Hematopoietic multipotent progenitor cell treated with erythropoietin and hydrocortisone succinate and interleukin-3 and kit ligand, for 17 days (in vitro differentiated cells): Measurements from ENCODE around the gene CYP27A1.

Experiments
- DNase-seq: peaks from one replicate; pipeline ENCODE4 v3.0.0-alpha.2; 2015; ENCODE audit warnings: low spot score

CYP27A1 gene

DNA sequence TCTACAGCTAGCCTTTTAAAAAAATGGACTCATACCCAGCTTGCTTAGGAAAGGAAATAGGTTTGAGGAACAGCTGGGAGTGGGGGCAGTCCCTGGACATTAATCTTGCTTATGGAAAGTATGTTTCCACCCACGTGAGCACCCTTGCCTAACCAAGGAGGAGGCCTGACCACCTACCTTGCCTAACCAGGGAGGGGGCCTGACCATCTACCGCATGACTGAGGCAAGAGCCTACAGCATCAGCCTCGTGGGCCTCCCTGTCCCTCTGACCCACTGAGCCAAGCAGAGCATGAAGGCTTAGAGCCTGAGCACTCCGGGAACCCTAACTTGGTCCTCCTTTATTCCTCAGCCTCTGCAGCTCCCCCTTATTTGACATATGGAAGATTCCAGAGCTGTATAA, 29.4 kb downstream of the CYP27A1 start:
- no peak for DNase-seq

DNA sequence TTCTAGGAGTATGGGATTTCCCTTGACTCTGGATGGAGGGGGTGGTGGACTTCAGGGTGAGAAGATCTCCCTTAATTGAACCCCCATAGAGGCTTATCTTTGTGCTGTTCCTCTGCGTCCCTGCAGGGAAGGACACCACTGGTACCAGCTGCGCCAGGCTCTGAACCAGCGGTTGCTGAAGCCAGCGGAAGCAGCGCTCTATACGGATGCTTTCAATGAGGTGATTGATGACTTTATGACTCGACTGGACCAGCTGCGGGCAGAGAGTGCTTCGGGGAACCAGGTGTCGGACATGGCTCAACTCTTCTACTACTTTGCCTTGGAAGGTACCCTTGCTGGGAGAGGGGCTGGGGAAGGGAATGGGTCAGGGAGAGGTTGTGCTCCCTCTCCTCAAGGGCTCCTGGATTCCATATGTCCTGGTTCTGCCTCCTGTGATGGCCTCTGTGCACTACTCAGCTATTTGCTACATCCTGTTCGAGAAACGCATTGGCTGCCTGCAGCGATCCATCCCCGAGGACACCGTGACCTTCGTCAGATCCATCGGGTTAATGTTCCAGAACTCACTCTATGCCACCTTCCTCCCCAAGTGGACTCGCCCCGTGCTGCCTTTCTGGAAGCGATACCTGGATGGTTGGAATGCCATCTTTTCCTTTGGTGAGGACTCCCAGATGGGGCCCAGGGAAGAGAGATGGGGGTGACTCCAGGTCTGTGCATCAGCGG, 30.3 kb downstream of the CYP27A1 start:
- no peak for DNase-seq

DNA sequence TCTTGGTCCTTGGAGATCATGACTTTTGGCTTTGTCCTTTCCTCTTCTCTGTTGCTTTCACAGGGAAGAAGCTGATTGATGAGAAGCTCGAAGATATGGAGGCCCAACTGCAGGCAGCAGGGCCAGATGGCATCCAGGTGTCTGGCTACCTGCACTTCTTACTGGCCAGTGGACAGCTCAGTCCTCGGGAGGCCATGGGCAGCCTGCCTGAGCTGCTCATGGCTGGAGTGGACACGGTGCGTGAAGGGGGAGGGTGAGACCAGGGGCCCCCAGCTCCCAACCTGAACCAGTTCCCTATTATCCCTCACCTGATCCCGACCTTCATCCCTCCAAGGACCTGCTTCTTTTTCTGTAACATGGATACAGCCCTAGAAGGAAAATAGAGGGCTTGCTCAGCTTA, 30.9 kb downstream of the CYP27A1 start:
- DNase-seq = no peak

DNA sequence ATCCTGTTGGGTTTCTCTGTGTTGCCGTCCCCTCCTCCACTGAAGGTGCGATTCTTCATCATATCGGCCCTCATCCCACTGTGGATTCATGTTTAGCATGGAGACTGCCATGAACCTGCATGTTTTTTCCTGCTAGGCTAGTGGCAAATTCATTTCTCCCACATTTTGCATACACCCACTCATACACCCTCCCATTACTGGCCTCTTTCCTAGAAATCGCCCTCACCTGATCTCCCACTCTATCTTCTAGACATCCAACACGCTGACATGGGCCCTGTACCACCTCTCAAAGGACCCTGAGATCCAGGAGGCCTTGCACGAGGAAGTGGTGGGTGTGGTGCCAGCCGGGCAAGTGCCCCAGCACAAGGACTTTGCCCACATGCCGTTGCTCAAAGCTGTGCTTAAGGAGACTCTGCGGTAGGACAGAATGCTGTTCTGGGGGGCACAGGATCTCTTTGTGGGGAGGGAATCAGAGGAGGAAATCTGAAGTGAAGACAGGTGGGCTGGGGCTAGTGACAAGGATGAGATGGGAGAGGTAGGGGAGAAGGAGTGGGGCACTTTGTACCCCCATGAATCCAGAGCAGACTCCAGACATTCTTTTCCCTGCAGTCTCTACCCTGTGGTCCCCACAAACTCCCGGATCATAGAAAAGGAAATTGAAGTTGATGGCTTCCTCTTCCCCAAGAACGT, 32.0 kb downstream of the CYP27A1 start:
- DNase-seq = no peak

DNA sequence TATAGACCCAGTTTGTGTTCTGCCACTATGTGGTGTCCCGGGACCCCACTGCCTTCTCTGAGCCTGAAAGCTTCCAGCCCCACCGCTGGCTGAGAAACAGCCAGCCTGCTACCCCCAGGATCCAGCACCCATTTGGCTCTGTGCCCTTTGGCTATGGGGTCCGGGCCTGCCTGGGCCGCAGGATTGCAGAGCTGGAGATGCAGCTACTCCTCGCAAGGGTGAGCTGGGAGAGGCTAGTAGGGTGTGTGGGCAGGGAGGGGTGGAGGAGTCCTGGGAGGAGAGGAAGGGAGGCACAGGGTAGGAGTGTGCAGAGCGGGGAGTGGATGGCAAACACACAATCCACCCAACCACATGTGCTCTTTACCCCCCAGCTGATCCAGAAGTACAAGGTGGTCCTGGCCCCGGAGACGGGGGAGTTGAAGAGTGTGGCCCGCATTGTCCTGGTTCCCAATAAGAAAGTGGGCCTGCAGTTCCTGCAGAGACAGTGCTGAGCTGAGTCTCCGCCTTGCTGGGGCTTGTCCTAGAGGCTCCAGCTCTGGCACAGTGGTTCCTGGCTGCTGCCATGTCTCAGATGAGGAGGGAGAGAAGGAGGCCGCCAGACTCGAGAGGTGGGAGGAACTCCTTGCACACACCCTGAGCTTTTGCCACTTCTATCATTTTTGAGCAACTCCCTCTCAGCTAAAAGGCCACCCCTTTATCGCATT, 32.7 kb downstream of the CYP27A1 start:
- DNase-seq = no peak

DNA sequence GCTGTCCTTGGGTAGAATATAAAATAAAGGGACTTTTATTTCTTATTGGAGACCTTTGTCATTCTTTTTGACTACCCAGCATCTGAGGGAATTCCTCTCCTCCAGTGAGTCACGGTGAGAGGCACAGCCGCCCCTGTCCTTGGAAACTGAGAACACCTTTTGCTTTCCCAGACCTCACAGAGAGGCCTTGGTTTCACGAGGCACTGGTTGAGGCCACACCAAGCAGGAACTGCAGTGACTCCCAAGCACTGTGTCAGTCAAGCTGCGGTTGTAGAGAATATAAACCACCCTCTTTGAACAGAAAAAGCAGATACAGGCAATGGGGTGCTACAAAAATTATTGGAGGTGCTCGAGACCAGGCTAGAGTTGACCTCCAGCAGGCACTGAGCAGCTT, 33.3 kb downstream of the CYP27A1 start:
- DNase-seq = no peak

DNA sequence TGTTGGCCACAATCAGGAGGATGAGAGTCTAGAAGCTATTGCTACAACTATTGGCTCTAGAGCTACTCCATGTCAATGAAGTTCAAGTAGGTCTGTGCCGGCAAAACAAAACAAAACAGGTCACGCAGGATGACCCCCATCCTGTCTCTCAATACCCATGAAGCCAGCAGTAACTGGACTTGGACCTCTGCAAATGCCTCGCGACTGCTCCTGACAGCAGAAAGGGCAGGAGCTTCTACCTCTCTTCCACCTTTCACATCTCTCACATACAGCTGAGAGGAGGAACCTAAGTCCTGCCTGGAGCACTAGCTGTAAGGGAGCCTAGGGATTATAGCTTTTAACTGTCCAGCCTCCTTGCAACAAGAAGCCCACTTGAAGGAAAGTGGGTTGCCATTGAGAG, 33.7 kb downstream of the CYP27A1 start:
- no peak for DNase-seq

DNA sequence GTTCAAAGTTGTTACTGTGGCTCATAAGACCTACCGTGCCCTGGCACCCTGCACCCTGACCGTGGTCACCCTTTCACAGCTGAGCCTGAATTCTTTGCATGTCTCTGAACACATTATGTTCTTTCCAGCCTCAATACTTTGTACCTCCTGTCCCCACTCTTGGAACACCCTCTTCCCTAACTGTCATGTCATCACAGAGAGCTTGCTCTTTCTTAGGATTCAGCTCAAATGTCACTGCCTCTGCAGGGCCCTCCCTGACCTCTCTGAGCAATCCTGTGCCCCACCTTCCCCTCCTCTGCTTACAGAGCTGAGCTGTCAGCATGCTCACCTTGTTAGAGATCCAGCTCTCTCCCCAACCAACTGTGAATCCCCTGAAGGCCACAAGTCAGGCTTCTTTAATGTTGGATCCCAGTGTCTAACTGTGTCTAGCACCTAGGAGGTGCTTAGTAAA, 34.6 kb downstream of the CYP27A1 start:
- no peak for DNase-seq

DNA sequence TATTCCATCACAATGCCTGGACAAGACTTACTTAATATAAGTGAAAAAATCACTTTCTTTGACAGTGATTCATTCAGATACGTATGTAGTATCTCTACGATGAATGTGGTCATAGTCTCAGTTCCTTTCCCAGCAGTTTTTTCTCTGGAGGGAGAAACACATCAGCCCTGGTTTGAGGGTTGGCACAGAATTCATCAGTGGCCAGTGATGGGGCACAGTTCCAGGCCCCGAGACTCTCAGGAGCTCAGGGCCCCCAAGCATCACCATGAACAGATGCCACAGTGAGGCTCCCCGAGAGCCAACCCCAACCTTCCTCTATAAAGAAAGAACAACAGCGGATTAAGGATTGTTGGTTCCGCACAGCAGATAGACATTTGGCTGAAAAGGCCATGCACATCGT, 37.1 kb downstream of the CYP27A1 start:
- no peak for DNase-seq

DNA sequence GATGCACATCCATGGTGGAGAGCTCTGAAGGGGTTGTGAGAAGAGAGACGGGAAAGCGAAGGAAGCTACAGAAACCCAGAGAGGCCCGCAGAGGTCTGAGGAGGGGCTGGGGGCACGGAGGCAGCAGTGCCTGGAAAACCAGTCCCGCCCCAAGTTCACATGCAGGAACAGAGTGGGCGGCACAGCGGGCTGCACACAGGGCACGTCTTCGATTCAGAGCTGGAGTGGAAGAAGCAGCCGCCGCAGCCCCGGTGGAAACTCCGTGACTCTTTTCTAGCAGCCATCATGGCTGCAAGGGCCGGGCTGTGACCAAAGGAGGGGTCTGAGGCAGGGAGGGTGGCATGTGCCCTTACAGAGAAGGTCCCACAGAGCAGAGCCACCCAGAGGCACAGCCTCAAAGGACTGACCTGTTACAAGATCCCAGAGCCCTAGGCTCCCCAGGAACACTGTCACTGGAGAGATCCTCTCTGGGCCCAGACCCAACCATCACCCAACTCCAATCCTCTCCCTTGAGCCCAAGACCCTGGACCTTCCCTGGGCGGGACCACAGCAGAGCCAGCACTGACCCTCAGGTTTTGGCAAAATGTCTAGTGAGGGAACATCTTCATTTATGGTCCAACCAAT, 38.9 kb downstream of the CYP27A1 start:
- no peak for DNase-seq

DNA sequence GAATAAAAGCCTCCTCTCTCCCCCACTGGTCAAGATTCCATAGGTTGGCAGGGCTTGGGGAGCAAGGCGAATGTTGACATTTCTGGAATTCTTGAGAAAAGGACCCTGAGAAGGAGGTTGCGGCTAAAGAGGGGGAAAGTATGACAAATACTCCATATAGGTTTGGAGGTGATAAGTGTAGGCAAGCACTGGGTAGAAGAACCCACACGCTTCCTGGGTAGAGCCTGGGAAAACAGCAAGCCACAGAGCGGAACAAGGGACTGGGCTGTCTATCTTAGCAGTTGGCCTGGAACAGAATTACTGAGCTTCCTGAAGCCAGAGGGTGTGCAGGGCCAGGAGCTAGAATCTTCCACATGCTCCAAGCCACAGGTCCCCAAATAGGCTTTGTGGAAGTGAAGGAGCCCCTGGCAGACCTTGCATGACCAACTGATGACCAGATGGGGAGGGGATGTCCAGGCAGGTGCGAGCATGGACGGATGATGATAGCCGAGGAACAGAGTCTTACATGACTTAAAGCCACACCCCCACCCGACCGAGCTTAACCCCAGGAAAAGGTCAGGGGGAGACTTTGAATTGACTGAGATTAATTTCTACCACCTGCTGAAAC, 39.8 kb downstream of the CYP27A1 start:
- DNase-seq = no peak

DNA sequence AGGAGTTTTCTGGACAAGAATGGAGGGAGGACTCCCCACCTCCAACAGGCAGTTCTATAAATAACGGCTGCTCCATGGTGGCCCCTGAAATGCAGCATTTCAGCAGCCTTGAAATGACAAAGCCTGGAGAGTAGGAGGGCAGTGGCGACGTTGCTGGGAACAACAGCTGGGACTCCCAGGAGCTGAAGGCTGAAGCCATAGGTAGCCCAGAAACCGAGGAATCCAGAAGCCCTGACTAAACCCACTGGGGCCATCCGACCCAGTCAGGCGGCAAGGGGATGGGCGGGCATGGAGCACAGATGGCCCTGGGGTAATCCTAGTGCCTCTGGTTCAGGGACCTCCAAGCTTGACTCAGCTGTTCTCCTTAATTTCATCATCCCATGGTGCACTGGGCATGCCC, 40.7 kb downstream of the CYP27A1 start:
- no peak for DNase-seq

DNA sequence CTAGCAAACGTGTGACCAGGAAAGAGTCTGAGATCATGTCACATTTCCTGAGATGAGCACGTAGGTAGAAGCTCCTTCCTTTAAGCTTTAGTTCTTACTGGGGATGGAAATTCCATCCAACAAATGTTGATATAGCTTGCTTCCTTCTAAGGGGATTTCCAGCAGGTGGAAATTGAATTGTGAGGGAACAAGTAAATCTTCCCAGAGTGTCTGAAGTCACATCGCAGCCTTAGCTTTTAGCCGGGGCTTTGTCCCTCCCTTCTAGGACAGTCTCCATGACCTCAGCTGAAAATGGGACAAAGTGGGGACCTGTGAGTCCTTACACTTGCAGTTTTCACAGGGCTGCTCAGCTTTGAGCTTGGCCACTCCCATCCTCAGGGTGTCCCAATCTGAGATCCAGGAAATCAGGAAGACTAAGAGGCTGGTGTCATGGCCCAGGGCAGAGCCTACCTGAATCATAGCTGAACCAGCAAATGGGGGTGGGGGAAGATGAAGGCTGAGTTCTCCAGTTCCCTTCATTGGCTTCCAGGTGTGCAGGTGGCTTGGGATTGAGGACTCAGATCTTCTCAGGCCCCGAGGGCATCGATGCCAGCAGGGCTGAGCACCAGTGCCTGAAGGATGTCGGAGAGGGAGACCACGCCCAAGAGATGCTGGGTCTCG, 41.4 kb downstream of the CYP27A1 start:
- no peak for DNase-seq

DNA sequence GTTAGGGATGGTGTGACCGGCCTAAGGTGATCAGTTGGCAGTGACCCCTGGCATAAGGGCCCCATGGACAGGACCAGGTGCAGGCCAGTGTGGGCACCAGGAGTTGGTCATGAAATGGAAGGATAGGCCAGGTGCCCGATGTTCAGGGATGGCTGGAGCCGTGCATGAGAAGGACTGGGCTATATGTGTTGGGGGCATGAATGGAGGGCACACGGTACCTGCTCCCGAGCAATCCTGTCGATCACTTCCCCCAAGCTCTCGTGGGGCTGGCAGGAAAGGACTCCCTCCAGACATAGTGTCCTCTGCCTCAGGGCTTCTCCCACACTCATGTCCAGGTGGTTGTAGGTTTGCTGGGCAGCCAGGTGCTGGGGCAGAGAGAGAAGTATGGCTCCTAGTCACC, 42.1 kb downstream of the CYP27A1 start:
- no peak for DNase-seq

DNA sequence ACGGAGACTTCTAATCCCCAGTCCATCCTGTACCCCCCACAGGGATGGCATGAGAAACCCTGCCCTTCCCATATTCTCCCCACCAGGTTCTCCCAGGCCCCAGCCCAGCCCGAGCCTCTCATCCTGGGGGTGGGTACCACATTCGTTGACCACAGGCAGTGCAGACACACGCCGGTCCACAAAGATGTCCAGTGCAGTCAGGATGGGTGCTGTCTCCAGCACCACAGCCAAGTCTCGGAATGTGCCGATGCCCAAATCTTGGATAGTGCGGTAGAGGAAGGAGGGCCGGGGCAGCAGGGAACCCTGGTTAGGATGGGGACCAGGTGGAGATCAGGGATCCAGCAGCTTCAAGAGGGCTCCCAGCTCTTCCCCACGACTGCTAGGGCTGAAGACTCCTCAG, 44.8 kb downstream of the CYP27A1 start:
- no peak for DNase-seq

DNA sequence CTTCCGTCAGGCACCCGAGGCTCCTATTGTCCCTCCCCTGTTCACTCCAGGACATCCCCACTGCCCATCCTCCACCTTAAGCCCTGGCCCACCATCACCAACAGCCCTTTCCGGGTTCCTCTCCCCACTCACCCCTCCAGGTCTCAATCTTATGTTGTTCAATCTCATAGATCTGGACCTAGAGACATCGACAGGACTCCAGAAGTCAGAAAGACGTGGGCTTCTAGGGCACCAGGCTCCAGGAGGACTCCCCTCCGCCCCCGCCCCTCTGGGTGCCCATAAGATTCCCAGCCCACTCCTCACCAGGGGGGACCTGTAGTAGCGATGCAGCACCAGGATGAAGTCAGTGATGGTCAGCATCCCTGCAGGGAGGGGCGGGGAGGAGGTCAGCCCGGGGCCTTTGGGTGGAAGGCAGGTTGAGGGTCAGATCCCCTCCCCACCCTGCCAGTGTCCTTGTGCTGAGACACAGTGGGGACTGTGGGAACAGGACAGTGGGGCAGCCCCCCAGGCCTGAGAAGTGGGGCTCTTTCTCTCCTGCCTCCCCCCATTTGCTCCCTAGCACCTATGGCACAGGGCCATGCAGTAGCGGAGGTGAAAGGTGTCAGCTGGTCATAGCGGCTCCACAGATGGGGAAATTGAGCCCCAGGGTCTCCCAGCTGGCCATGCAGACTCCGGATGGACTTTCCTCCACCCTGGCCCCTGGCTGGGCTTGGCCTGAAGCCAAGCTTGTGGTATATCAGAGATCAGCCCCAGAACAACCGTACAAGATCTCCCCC, 45.9 kb downstream of the CYP27A1 start:
- DNase-seq = no peak

DNA sequence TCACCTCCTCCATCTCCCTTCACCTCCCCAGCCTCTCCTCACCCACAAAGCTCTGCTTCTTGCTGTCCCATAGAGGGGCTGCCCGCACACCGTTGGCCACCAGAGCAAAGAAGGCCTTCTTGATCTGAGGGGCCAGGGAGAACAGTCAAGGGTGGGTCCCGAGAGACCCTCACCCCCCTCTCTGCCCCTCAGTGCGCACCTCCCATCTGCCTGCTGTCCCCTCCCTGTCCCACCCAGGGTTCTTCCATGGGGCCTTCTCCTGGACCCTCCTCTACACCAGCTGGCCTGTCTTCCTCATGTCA, 46.5 kb downstream of the CYP27A1 start:
- no peak for DNase-seq

DNA sequence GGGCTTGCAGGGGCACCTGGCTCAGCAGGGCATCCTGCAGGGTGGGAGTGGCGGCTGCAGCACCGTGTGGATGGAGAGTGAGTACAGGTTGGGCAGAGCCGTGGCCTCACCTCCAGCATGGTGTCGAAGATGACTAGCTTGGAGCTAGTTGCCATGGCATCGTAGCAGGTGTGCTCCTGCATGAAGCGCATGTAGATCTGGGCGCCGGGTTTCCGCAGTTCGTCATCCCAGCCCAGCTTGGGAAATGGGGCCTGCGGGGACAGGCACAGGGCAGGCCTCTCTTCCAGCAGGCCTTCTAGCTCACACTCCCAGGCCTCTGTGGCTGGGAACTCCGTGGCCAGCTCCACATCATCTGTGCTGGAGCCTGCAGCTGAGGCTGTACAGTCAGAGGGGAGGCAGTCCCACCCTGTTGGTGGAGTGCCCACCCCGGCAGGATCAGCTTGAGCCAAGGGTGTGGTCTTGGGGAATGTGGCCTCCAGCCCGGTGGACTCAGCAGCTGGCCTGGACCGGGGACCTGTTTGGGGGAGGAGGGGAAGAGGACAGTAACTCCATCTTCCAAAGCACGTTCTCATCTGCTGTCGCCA, 48.0 kb downstream of the CYP27A1 start:
- no peak for DNase-seq

DNA sequence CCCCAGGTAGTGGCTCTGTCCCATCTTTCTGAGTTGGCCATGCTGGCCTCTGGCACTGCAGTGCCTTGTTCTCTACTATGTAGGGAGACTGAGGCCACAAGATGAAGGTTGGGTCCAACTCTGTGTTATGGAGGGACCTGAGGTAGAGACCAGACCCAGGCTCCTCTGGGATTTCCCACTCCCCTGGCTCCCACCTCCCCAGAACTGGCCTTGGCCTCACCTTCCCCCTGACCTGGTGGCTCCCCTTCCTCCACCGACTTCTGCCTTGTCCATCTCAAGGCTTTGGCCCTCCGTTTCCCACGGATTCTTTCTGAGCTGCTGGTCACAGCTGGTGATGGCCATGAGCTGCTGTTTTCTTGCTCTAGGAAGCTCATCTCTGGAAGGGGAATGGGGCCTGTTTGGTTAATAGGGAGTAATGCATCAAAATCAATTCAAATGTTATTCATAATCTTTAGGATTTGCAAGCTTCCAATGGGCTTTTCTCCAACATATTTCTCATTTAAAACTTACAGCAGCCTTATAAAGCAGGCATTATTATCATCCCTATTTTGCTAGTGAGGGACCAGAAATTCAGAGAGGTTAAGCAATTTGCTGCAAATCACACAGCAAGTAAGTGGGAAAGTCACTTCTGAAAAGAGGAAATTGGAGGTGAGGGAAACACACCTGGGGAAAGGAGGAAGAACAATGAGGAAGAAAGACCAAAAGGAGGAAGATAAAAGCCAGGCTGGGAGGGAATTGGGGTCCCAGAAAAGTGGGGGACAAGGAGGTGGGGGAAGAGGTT, 48.8 kb downstream of the CYP27A1 start:
- no peak for DNase-seq

DNA sequence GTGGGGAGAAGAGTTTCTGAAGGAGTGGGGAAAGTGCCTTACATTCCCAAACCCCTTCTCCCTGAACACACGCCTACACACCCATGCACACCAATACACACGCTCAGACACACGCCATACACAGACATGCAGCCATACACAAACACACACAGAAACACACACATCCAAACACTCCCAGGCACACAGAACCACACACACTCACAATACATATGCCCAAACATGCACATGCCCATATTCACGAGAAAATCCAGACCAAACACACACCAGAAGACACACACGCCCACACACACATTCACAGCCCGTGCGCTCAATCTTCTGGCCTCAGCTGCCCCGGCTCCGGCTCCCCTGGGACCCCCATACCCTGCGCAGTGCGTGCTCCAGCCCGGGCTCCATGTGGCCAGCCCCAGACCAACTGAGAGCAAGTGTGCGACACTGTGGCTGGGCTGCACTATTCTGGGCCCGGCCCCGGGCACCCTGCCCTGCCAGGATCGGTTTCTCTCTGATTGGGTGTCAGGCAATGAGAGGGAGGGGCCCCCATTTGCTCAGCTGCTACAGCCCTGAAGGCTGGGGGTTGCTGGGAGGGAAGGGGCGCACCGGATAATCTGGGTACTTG, 49.5 kb downstream of the CYP27A1 start, which contains the start of gene PRKAG3:
PRKAG3 (minus strand) TSS at position 426 of the 613 bp plus-strand sequence.
- no peak for DNase-seq
